Measurements from ENCODE around the gene MSRB1. TPM values are rescaled to one million over a fixed set of nuclear protein-coding genes. Genes with fewer than 3 reads are reported as not detected.

MSRB1 gene
- polyA plus RNA-seq, 2 donors = 25.9 to 52.7 TPM

GRCh38 chr16:1919327-1919998 is 23.5 kb downstream of the MSRB1 start:
- Histone ChIP-seq H3K4me1 (ENCODE audit: control insufficient read depth in 2 of 2, insufficient read depth in 2 of 2, low read length in 1 of 2) (peaks cover 17 to 29% of the 10 kb centered on the region in 2 donors), H3K27me3 (ENCODE audit: control insufficient read depth in 1 of 2, insufficient read depth in 2 of 2, low read length in 2 of 2) (peaks cover 0 to 17% of the 10 kb centered on the region in 2 donors), H3K27ac (ENCODE audit: low read depth in 2 of 2, low read length in 1 of 2) (no peak overlapping the region), H3K4me3 (ENCODE audit: low read depth in 1 of 2, low read length in 2 of 2) (no peak overlapping the region), H3K36me3 (ENCODE audit: control insufficient read depth in 2 of 2, insufficient read depth in 2 of 2, low read length in 1 of 2) (no peaks in the 10 kb centered on the region), H3K9me3 (ENCODE audit: control insufficient read depth in 2 of 2, insufficient read depth in 1 of 2, low read depth in 1 of 2, low read length in 1 of 2) (peaks cover 0 to 2% of the 10 kb centered on the region in 2 donors)
- WGBS, 2 donors = 26 to 32% methylated on average over 30 of the region's 30 CpGs

GRCh38 chr16:1918351-1919326 is 24.4 kb downstream of the MSRB1 start, which contains the start of gene HS3ST6:
Gene HS3ST6, minus strand, starts transcription at chr16:1918415. Its CDS starts 92 bp downstream, at chr16:1918323.
- Histone ChIP-seq H3K36me3 (ENCODE audit: control insufficient read depth in 2 of 2, insufficient read depth in 2 of 2, low read length in 1 of 2) (no peaks in the 10 kb centered on the region), H3K27me3 (ENCODE audit: control insufficient read depth in 1 of 2, insufficient read depth in 2 of 2, low read length in 2 of 2) (peaks cover 0 to 17% of the 10 kb centered on the region in 2 donors), H3K4me1 (ENCODE audit: control insufficient read depth in 2 of 2, insufficient read depth in 2 of 2, low read length in 1 of 2) (peaks cover 17 to 34% of the 10 kb centered on the region in 2 donors), H3K27ac (ENCODE audit: low read depth in 2 of 2, low read length in 1 of 2) (peak within 1 kb of the TSS in 1 of 2 donors; percentile 16), H3K4me3 (ENCODE audit: low read depth in 1 of 2, low read length in 2 of 2) (peak within 1 kb of the TSS; percentile 57 to 64), H3K9me3 (ENCODE audit: control insufficient read depth in 2 of 2, insufficient read depth in 1 of 2, low read depth in 1 of 2, low read length in 1 of 2) (peaks cover 0 to 2% of the 10 kb centered on the region in 2 donors)
- 4 to 7% methylated on average over 42 to 70 of the region's 71 CpGs for WGBS, 2 donors

GRCh38 chr16:1917665-1918350 is 25.2 kb downstream of the MSRB1 start:
- 1 to 2% methylated on average over 72 to 81 of the region's 81 CpGs for WGBS, 2 donors

GRCh38 chr16:1917056-1917664 is 25.8 kb downstream of the MSRB1 start:
- WGBS, 2 donors = 4 to 7% methylated on average over 22 of the region's 22 CpGs
- Histone ChIP-seq H3K27me3 (ENCODE audit: control insufficient read depth in 1 of 2, insufficient read depth in 2 of 2, low read length in 2 of 2) (peaks cover 0 to 17% of the 10 kb centered on the region in 2 donors), H3K9me3 (ENCODE audit: control insufficient read depth in 2 of 2, insufficient read depth in 1 of 2, low read depth in 1 of 2, low read length in 1 of 2) (peaks cover 0 to 2% of the 10 kb centered on the region in 2 donors), H3K4me3 (ENCODE audit: low read depth in 1 of 2, low read length in 2 of 2) (peak overlapping the region; percentile 57 to 64), H3K36me3 (ENCODE audit: control insufficient read depth in 2 of 2, insufficient read depth in 2 of 2, low read length in 1 of 2) (no peaks in the 10 kb centered on the region), H3K4me1 (ENCODE audit: control insufficient read depth in 2 of 2, insufficient read depth in 2 of 2, low read length in 1 of 2) (peaks cover 17 to 34% of the 10 kb centered on the region in 2 donors), H3K27ac (ENCODE audit: low read depth in 2 of 2, low read length in 1 of 2) (no peak overlapping the region)

More at GRCh38 chr16:1917665-1918350, 25.2 kb downstream of the MSRB1 start:
- Histone ChIP-seq H3K36me3 (ENCODE audit: control insufficient read depth in 2 of 2, insufficient read depth in 2 of 2, low read length in 1 of 2) (no peaks in the 10 kb centered on the region), H3K27ac (ENCODE audit: low read depth in 2 of 2, low read length in 1 of 2) (peak overlapping the region in 1 of 2 donors; percentile 16), H3K9me3 (ENCODE audit: control insufficient read depth in 2 of 2, insufficient read depth in 1 of 2, low read depth in 1 of 2, low read length in 1 of 2) (peaks cover 0 to 2% of the 10 kb centered on the region in 2 donors), H3K27me3 (ENCODE audit: control insufficient read depth in 1 of 2, insufficient read depth in 2 of 2, low read length in 2 of 2) (peaks cover 0 to 17% of the 10 kb centered on the region in 2 donors), H3K4me3 (ENCODE audit: low read depth in 1 of 2, low read length in 2 of 2) (peak overlapping the region; percentile 57 to 64), H3K4me1 (ENCODE audit: control insufficient read depth in 2 of 2, insufficient read depth in 2 of 2, low read length in 1 of 2) (peaks cover 17 to 31% of the 10 kb centered on the region in 2 donors)

GRCh38 chr16:1916640-1916990 is 26.4 kb downstream of the MSRB1 start:
- Histone ChIP-seq H3K4me1 (ENCODE audit: control insufficient read depth in 2 of 2, insufficient read depth in 2 of 2, low read length in 1 of 2) (peaks cover 17 to 39% of the 10 kb centered on the region in 2 donors), H3K9me3 (ENCODE audit: control insufficient read depth in 2 of 2, insufficient read depth in 1 of 2, low read depth in 1 of 2, low read length in 1 of 2) (peaks cover 0 to 2% of the 10 kb centered on the region in 2 donors), H3K27ac (ENCODE audit: low read depth in 2 of 2, low read length in 1 of 2) (no peak overlapping the region), H3K27me3 (ENCODE audit: control insufficient read depth in 1 of 2, insufficient read depth in 2 of 2, low read length in 2 of 2) (peaks cover 0 to 17% of the 10 kb centered on the region in 2 donors), H3K4me3 (ENCODE audit: low read depth in 1 of 2, low read length in 2 of 2) (peak overlapping the region; percentile 57 to 64), H3K36me3 (ENCODE audit: control insufficient read depth in 2 of 2, insufficient read depth in 2 of 2, low read length in 1 of 2) (no peaks in the 10 kb centered on the region)
- WGBS, 2 donors = 13 to 23% methylated on average over 5 of the region's 5 CpGs

GRCh38 chr16:1915732-1916639 is 27.0 kb downstream of the MSRB1 start:
- H3K27me3 ChIP-seq (ENCODE audit: control insufficient read depth in 1 of 2, insufficient read depth in 2 of 2, low read length in 2 of 2) = peaks cover 0 to 17% of the 10 kb centered on the region in 2 donors
- WGBS, 2 donors = 62 to 69% methylated on average over 25 of the region's 25 CpGs
- H3K9me3 ChIP-seq (ENCODE audit: control insufficient read depth in 2 of 2, insufficient read depth in 1 of 2, low read depth in 1 of 2, low read length in 1 of 2) = peaks cover 0 to 2% of the 10 kb centered on the region in 2 donors
- no peaks in the 10 kb centered on the region for H3K36me3 ChIP-seq (ENCODE audit: control insufficient read depth in 2 of 2, insufficient read depth in 2 of 2, low read length in 1 of 2)
- peaks cover 17 to 41% of the 10 kb centered on the region in 2 donors for H3K4me1 ChIP-seq (ENCODE audit: control insufficient read depth in 2 of 2, insufficient read depth in 2 of 2, low read length in 1 of 2)
- no peak overlapping the region for H3K27ac ChIP-seq (ENCODE audit: low read depth in 2 of 2, low read length in 1 of 2)
- H3K4me3 ChIP-seq (ENCODE audit: low read depth in 1 of 2, low read length in 2 of 2) = peak overlapping the region in 1 of 2 donors; percentile 14

- H3K4me3 ChIP-seq (ENCODE audit: low read depth in 1 of 2, low read length in 2 of 2) = no peak overlapping the region
- no peaks in the 10 kb centered on the region for H3K36me3 ChIP-seq (ENCODE audit: control insufficient read depth in 2 of 2, insufficient read depth in 2 of 2, low read length in 1 of 2)
- H3K9me3 ChIP-seq (ENCODE audit: control insufficient read depth in 2 of 2, insufficient read depth in 1 of 2, low read depth in 1 of 2, low read length in 1 of 2) = peaks cover 0 to 2% of the 10 kb centered on the region in 2 donors
- H3K4me1 ChIP-seq (ENCODE audit: control insufficient read depth in 2 of 2, insufficient read depth in 2 of 2, low read length in 1 of 2) = peaks cover 12 to 44% of the 10 kb centered on the region in 2 donors
- 58 to 63% methylated on average over 7 to 8 of the region's 8 CpGs for WGBS, 2 donors
- peak overlapping the region in 1 of 2 donors; percentile 22 for H3K27ac ChIP-seq (ENCODE audit: low read depth in 2 of 2, low read length in 1 of 2)
- peaks cover 0 to 12% of the 10 kb centered on the region in 2 donors for H3K27me3 ChIP-seq (ENCODE audit: control insufficient read depth in 1 of 2, insufficient read depth in 2 of 2, low read length in 2 of 2)
Measured at GRCh38 chr16:1914988-1915387, 28.0 kb downstream of the MSRB1 start.

GRCh38 chr16:1914084-1914608 is 28.9 kb downstream of the MSRB1 start:
- no peaks in the 10 kb centered on the region for H3K36me3 ChIP-seq (ENCODE audit: control insufficient read depth in 2 of 2, insufficient read depth in 2 of 2, low read length in 1 of 2)
- whole genome bisulfite sequencing, 2 donors = 41 to 46% methylated on average over 11 to 15 of the region's 15 CpGs
- peaks cover 0 to 7% of the 10 kb centered on the region in 2 donors for H3K27me3 ChIP-seq (ENCODE audit: control insufficient read depth in 1 of 2, insufficient read depth in 2 of 2, low read length in 2 of 2)
- no peak overlapping the region for H3K4me3 ChIP-seq (ENCODE audit: low read depth in 1 of 2, low read length in 2 of 2)
- peak overlapping the region; percentile 77 to 83 for H3K27ac ChIP-seq (ENCODE audit: low read depth in 2 of 2, low read length in 1 of 2)
- H3K9me3 ChIP-seq (ENCODE audit: control insufficient read depth in 2 of 2, insufficient read depth in 1 of 2, low read depth in 1 of 2, low read length in 1 of 2) = no peaks in the 10 kb centered on the region
- peaks cover 12 to 51% of the 10 kb centered on the region in 2 donors for H3K4me1 ChIP-seq (ENCODE audit: control insufficient read depth in 2 of 2, insufficient read depth in 2 of 2, low read length in 1 of 2)

Measured in esophagus (tissue), 2 donors.